ENCODE results near the gene PGA4.
"Not testable (repeated sequence)": the region's sequence is repeated elsewhere in the genome, so short reads cannot be mapped to it uniquely, and the experiment has no call there.

PGA4 gene

GRCh38 chr11:61248071-61248470 lies 25.9 kb downstream of the PGA4 start:
- H3K27me3 ChIP-seq (ENCODE audit: control insufficient read depth in 1 of 2, insufficient read depth in 2 of 2, low read length in 2 of 2); H3K9me3 ChIP-seq (ENCODE audit: control insufficient read depth in 1 of 2, low read length in 2 of 2); H3K4me1 ChIP-seq (ENCODE audit: control insufficient read depth in 1 of 2, insufficient read depth in 2 of 2, low read length in 2 of 2); H3K4me3 ChIP-seq (ENCODE audit: low read depth in 1 of 2, low read length in 2 of 2); H3K36me3 ChIP-seq (ENCODE audit: control insufficient read depth in 1 of 2, insufficient read depth in 2 of 2, low read length in 2 of 2); H3K9ac ChIP-seq (ENCODE audit: low read depth in 1 of 2, low read length in 2 of 2); H3K27ac ChIP-seq (ENCODE audit: low read depth, low read length): not testable (repeated sequence)

GRCh38 chr11:61249201-61249600 lies 27.1 kb downstream of the PGA4 start:
- H3K4me3 ChIP-seq (ENCODE audit: low read depth in 1 of 2, low read length in 2 of 2); H3K4me1 ChIP-seq (ENCODE audit: control insufficient read depth in 1 of 2, insufficient read depth in 2 of 2, low read length in 2 of 2); H3K36me3 ChIP-seq (ENCODE audit: control insufficient read depth in 1 of 2, insufficient read depth in 2 of 2, low read length in 2 of 2); H3K9ac ChIP-seq (ENCODE audit: low read depth in 1 of 2, low read length in 2 of 2); H3K27ac ChIP-seq (ENCODE audit: low read depth, low read length); H3K9me3 ChIP-seq (ENCODE audit: control insufficient read depth in 1 of 2, low read length in 2 of 2); H3K27me3 ChIP-seq (ENCODE audit: control insufficient read depth in 1 of 2, insufficient read depth in 2 of 2, low read length in 2 of 2): not testable (repeated sequence)

- not testable (repeated sequence) for H3K36me3 ChIP-seq (ENCODE audit: control insufficient read depth in 1 of 2, insufficient read depth in 2 of 2, low read length in 2 of 2); H3K27me3 ChIP-seq (ENCODE audit: control insufficient read depth in 1 of 2, insufficient read depth in 2 of 2, low read length in 2 of 2); H3K9me3 ChIP-seq (ENCODE audit: control insufficient read depth in 1 of 2, low read length in 2 of 2); H3K27ac ChIP-seq (ENCODE audit: low read depth, low read length); H3K4me1 ChIP-seq (ENCODE audit: control insufficient read depth in 1 of 2, insufficient read depth in 2 of 2, low read length in 2 of 2); H3K9ac ChIP-seq (ENCODE audit: low read depth in 1 of 2, low read length in 2 of 2); H3K4me3 ChIP-seq (ENCODE audit: low read depth in 1 of 2, low read length in 2 of 2)
Measured at GRCh38 chr11:61250796-61251765, 28.9 kb downstream of the PGA4 start.

- not testable (repeated sequence) for H3K27me3 ChIP-seq (ENCODE audit: control insufficient read depth in 1 of 2, insufficient read depth in 2 of 2, low read length in 2 of 2); H3K9me3 ChIP-seq (ENCODE audit: control insufficient read depth in 1 of 2, low read length in 2 of 2); H3K4me1 ChIP-seq (ENCODE audit: control insufficient read depth in 1 of 2, insufficient read depth in 2 of 2, low read length in 2 of 2); H3K4me3 ChIP-seq (ENCODE audit: low read depth in 1 of 2, low read length in 2 of 2); H3K36me3 ChIP-seq (ENCODE audit: control insufficient read depth in 1 of 2, insufficient read depth in 2 of 2, low read length in 2 of 2); H3K9ac ChIP-seq (ENCODE audit: low read depth in 1 of 2, low read length in 2 of 2); H3K27ac ChIP-seq (ENCODE audit: low read depth, low read length)
Measured at GRCh38 chr11:61252332-61252731, 30.2 kb downstream of the PGA4 start.

- Histone ChIP-seq H3K9me3 (ENCODE audit: control insufficient read depth in 1 of 2, low read length in 2 of 2) (no peaks in the 10 kb centered on the region), H3K36me3 (ENCODE audit: control insufficient read depth in 1 of 2, insufficient read depth in 2 of 2, low read length in 2 of 2) (no peaks in the 10 kb centered on the region), H3K27ac (ENCODE audit: low read depth, low read length) (no peak overlapping the region), H3K9ac (ENCODE audit: low read depth in 1 of 2, low read length in 2 of 2) (no peak overlapping the region), H3K4me3 (ENCODE audit: low read depth in 1 of 2, low read length in 2 of 2) (no peak overlapping the region), H3K4me1 (ENCODE audit: control insufficient read depth in 1 of 2, insufficient read depth in 2 of 2, low read length in 2 of 2) (no peaks in the 10 kb centered on the region), H3K27me3 (ENCODE audit: control insufficient read depth in 1 of 2, insufficient read depth in 2 of 2, low read length in 2 of 2) (no peaks in the 10 kb centered on the region)
Measured at GRCh38 chr11:61254403-61255025, 32.4 kb downstream of the PGA4 start.

GRCh38 chr11:61256710-61257482 lies 34.7 kb downstream of the PGA4 start:
- Histone ChIP-seq H3K27me3 (ENCODE audit: control insufficient read depth in 1 of 2, insufficient read depth in 2 of 2, low read length in 2 of 2) (no peaks in the 10 kb centered on the region), H3K27ac (ENCODE audit: low read depth, low read length) (no peak overlapping the region), H3K36me3 (ENCODE audit: control insufficient read depth in 1 of 2, insufficient read depth in 2 of 2, low read length in 2 of 2) (no peaks in the 10 kb centered on the region), H3K4me3 (ENCODE audit: low read depth in 1 of 2, low read length in 2 of 2) (no peak overlapping the region), H3K4me1 (ENCODE audit: control insufficient read depth in 1 of 2, insufficient read depth in 2 of 2, low read length in 2 of 2) (no peaks in the 10 kb centered on the region), H3K9ac (ENCODE audit: low read depth in 1 of 2, low read length in 2 of 2) (no peak overlapping the region), H3K9me3 (ENCODE audit: control insufficient read depth in 1 of 2, low read length in 2 of 2) (no peaks in the 10 kb centered on the region)

GRCh38 chr11:61258546-61258945 lies 36.4 kb downstream of the PGA4 start:
- Histone ChIP-seq H3K4me3 (ENCODE audit: low read depth in 1 of 2, low read length in 2 of 2) (no peak overlapping the region), H3K27me3 (ENCODE audit: control insufficient read depth in 1 of 2, insufficient read depth in 2 of 2, low read length in 2 of 2) (no peaks in the 10 kb centered on the region), H3K9me3 (ENCODE audit: control insufficient read depth in 1 of 2, low read length in 2 of 2) (no peaks in the 10 kb centered on the region), H3K9ac (ENCODE audit: low read depth in 1 of 2, low read length in 2 of 2) (no peak overlapping the region), H3K36me3 (ENCODE audit: control insufficient read depth in 1 of 2, insufficient read depth in 2 of 2, low read length in 2 of 2) (no peaks in the 10 kb centered on the region), H3K27ac (ENCODE audit: low read depth, low read length) (no peak overlapping the region), H3K4me1 (ENCODE audit: control insufficient read depth in 1 of 2, insufficient read depth in 2 of 2, low read length in 2 of 2) (no peaks in the 10 kb centered on the region)

GRCh38 chr11:61259363-61259762 lies 37.2 kb downstream of the PGA4 start:
- H3K27ac ChIP-seq (ENCODE audit: low read depth, low read length) = no peak overlapping the region
- H3K36me3 ChIP-seq (ENCODE audit: control insufficient read depth in 1 of 2, insufficient read depth in 2 of 2, low read length in 2 of 2) = no peaks in the 10 kb centered on the region

GRCh38 chr11:61264371-61264770 lies 42.2 kb downstream of the PGA4 start:
- no peak overlapping the region for H3K27ac ChIP-seq (ENCODE audit: low read depth, low read length)
- H3K9me3 ChIP-seq (ENCODE audit: control insufficient read depth in 1 of 2, low read length in 2 of 2) = no peaks in the 10 kb centered on the region
- no peak overlapping the region for H3K9ac ChIP-seq (ENCODE audit: low read depth in 1 of 2, low read length in 2 of 2)
- H3K4me1 ChIP-seq (ENCODE audit: control insufficient read depth in 1 of 2, insufficient read depth in 2 of 2, low read length in 2 of 2) = peaks cover 21 to 32% of the 10 kb centered on the region in 2 donors
- H3K36me3 ChIP-seq (ENCODE audit: control insufficient read depth in 1 of 2, insufficient read depth in 2 of 2, low read length in 2 of 2) = no peaks in the 10 kb centered on the region
- no peak overlapping the region for H3K4me3 ChIP-seq (ENCODE audit: low read depth in 1 of 2, low read length in 2 of 2)
- H3K27me3 ChIP-seq (ENCODE audit: control insufficient read depth in 1 of 2, insufficient read depth in 2 of 2, low read length in 2 of 2) = no peaks in the 10 kb centered on the region

More at GRCh38 chr11:61259363-61259762, 37.2 kb downstream of the PGA4 start:
- Histone ChIP-seq H3K27me3 (ENCODE audit: control insufficient read depth in 1 of 2, insufficient read depth in 2 of 2, low read length in 2 of 2) (no peaks in the 10 kb centered on the region), H3K9me3 (ENCODE audit: control insufficient read depth in 1 of 2, low read length in 2 of 2) (no peaks in the 10 kb centered on the region), H3K4me1 (ENCODE audit: control insufficient read depth in 1 of 2, insufficient read depth in 2 of 2, low read length in 2 of 2) (peaks cover 1% of the 10 kb centered on the region in 2 donors), H3K9ac (ENCODE audit: low read depth in 1 of 2, low read length in 2 of 2) (no peak overlapping the region), H3K4me3 (ENCODE audit: low read depth in 1 of 2, low read length in 2 of 2) (no peak overlapping the region)

- H3K27ac ChIP-seq (ENCODE audit: low read depth, low read length) = no peak overlapping the region
- H3K9ac ChIP-seq (ENCODE audit: low read depth in 1 of 2, low read length in 2 of 2) = no peak overlapping the region
- H3K36me3 ChIP-seq (ENCODE audit: control insufficient read depth in 1 of 2, insufficient read depth in 2 of 2, low read length in 2 of 2) = no peaks in the 10 kb centered on the region
- peaks cover 21 to 32% of the 10 kb centered on the region in 2 donors for H3K4me1 ChIP-seq (ENCODE audit: control insufficient read depth in 1 of 2, insufficient read depth in 2 of 2, low read length in 2 of 2)
- no peak overlapping the region for H3K4me3 ChIP-seq (ENCODE audit: low read depth in 1 of 2, low read length in 2 of 2)
- no peaks in the 10 kb centered on the region for H3K9me3 ChIP-seq (ENCODE audit: control insufficient read depth in 1 of 2, low read length in 2 of 2)
- H3K27me3 ChIP-seq (ENCODE audit: control insufficient read depth in 1 of 2, insufficient read depth in 2 of 2, low read length in 2 of 2) = no peaks in the 10 kb centered on the region
Measured at GRCh38 chr11:61264795-61265194, 42.6 kb downstream of the PGA4 start.

All from duodenal mucosa (tissue), 2 donors.